Smooth muscle cell (in vitro differentiated cells): ENCODE results near the gene UST. TPM values are rescaled to one million over a fixed set of nuclear protein-coding genes. Genes with fewer than 3 reads are reported as not detected.
"Not testable (repeated sequence)": the region's sequence is repeated elsewhere in the genome, so short reads cannot be mapped to it uniquely, and the experiment has no call there.

Experiments
- DNase-seq: peaks from one replicate; lab custom pipeline; 2025; ENCODE audit not compliant: unreplicated experiment; lab: John Stamatoyannopoulos, UW
- H2AFZ ChIP-seq: fragments of 200-600 bp; sonication (generic); 2 replicates; pipeline ENCODE4 v1.6.0; 2016; ENCODE audit warnings: antibody characterized with exemption, low read depth, mild to moderate bottlenecking
- H3F3A ChIP-seq: fragments of 200-600 bp; sonication (generic); 2 replicates; pipeline ENCODE4 v1.6.0; 2017; ENCODE audit warnings: antibody characterized with exemption, low read depth
- H3K27ac ChIP-seq: fragments of 200-600 bp; sonication (generic); 2 replicates; pipeline ENCODE4 v1.5.1; 2016; ENCODE audit warnings: low read depth, mild to moderate bottlenecking
- H3K27me3 ChIP-seq: fragments of 200-600 bp; sonication (generic); 2 replicates; pipeline ENCODE4 v1.6.1; 2016; ENCODE audit warnings: low read depth, mild to moderate bottlenecking
- H3K36me3 ChIP-seq: fragments of 200-600 bp; sonication (generic); 2 replicates; pipeline ENCODE4 v1.5.1; 2016; ENCODE audit warnings: low read depth
- H3K4me1 ChIP-seq: fragments of 200-600 bp; sonication (generic); 2 replicates; pipeline ENCODE4 v1.5.1; 2016; ENCODE audit warnings: low read depth
- H3K4me2 ChIP-seq: fragments of 200-600 bp; sonication (generic); 2 replicates; pipeline ENCODE4 v1.6.0; 2016; ENCODE audit warnings: mild to moderate bottlenecking
- H3K4me3 ChIP-seq: fragments of 200-600 bp; sonication (generic); 2 replicates; pipeline ENCODE4 v1.5.1; 2016; ENCODE audit warnings: mild to moderate bottlenecking
- H3K79me2 ChIP-seq: fragments of 200-600 bp; sonication (generic); 2 replicates; pipeline ENCODE4 v1.6.0; 2016; ENCODE audit warnings: low read depth, mild to moderate bottlenecking
- H3K9ac ChIP-seq: fragments of 200-600 bp; sonication (generic); 2 replicates; pipeline ENCODE4 v1.6.0; 2016; ENCODE audit warnings: low read depth
- H3K9me3 ChIP-seq: fragments of 200-600 bp; sonication (generic); replicated peaks from 2 replicates; pipeline ENCODE4 v1.5.1; 2016; ENCODE audit warnings: low read depth
- H4K20me1 ChIP-seq: fragments of 200-600 bp; sonication (generic); 2 replicates; pipeline ENCODE4 v1.6.0; 2016; ENCODE audit warnings: low read depth
- WGBS: methylation state at CpG from one replicate; pipeline ENCODE4 v1.1.7; 2016; ENCODE audit warnings: low lambda C conversion rate; 5-methylcytosine and 5-hydroxymethylcytosine counted together
- polyA plus RNA-seq: library from polyadenylated mRNA; unstranded; fragments of >200 nt; fragmentation: Nextera tagmentation; extraction: Ambion mirVana; gene quantifications from 2 replicates; pipeline ENCODE4 v1.2.1, GENCODE V29; 2016
- total RNA-seq: library from RNA; depleted of rRNA; stranded (reverse); fragments of >200 nt; gene quantifications from 2 replicates; pipeline ENCODE4 v1.2.3, GENCODE V29; 2014
- TF ChIP-seq, protein P1 (sequence below): fragments of 200-600 bp; sonication (generic); IDR thresholded peaks from 2 replicates; pipeline ENCODE4 v1.5.1; 2017; ENCODE audit warnings: borderline replicate concordance, mild to moderate bottlenecking, antibody characterized with exemption; ENCODE audit not compliant: insufficient read depth, poor library complexity, severe bottlenecking

Gene UST
- total and polyA plus RNA-seq, 2 experiments from 2014 or later: 16.1 to 19.5 TPM

DNA sequence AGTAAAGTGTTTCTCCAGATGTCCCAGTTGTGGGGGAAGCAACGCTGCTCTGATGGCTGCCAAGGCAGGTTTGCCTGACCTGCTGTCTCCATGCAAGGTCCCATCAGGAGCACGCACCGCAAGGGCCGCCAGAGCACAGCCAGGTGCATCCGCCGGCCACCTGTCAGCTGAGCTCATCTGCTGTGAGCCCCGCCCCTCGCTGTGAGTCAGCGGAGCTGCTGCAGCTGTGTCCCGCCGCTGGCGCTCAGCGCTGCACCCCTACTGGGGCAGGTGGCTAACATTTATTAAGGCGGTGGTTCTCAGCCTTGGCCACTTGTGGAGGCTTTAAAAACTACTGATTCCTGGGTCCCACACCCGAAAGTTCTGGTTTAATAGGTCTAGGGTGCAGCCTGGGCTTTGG lies 225.7 kb downstream of the UST start:
- H3K79me2 ChIP-seq: no peaks in the 10 kb centered on the region
- no peak for DNase-seq
- peaks cover 37% of the 10 kb centered on the region for H3K4me1 ChIP-seq
- H3K4me2 ChIP-seq: no peak overlapping the region
- no peaks in the 10 kb centered on the region for H4K20me1 ChIP-seq
- TF ChIP-seq, protein P1, sequence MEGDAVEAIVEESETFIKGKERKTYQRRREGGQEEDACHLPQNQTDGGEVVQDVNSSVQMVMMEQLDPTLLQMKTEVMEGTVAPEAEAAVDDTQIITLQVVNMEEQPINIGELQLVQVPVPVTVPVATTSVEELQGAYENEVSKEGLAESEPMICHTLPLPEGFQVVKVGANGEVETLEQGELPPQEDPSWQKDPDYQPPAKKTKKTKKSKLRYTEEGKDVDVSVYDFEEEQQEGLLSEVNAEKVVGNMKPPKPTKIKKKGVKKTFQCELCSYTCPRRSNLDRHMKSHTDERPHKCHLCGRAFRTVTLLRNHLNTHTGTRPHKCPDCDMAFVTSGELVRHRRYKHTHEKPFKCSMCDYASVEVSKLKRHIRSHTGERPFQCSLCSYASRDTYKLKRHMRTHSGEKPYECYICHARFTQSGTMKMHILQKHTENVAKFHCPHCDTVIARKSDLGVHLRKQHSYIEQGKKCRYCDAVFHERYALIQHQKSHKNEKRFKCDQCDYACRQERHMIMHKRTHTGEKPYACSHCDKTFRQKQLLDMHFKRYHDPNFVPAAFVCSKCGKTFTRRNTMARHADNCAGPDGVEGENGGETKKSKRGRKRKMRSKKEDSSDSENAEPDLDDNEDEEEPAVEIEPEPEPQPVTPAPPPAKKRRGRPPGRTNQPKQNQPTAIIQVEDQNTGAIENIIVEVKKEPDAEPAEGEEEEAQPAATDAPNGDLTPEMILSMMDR: no peak
- H3K27ac ChIP-seq: no peak overlapping the region
- H3K36me3 ChIP-seq: no peaks in the 10 kb centered on the region
- H3K27me3 ChIP-seq: no peaks in the 10 kb centered on the region
- 39% methylated on average over 15 of the region's 15 CpGs for WGBS
- no peak overlapping the region for H3K4me3 ChIP-seq
- no peaks in the 10 kb centered on the region for H3K9me3 ChIP-seq
- H2AFZ ChIP-seq: no peak overlapping the region
- H3K9ac ChIP-seq: no peak overlapping the region
- H3F3A ChIP-seq: no peaks in the 10 kb centered on the region

DNA sequence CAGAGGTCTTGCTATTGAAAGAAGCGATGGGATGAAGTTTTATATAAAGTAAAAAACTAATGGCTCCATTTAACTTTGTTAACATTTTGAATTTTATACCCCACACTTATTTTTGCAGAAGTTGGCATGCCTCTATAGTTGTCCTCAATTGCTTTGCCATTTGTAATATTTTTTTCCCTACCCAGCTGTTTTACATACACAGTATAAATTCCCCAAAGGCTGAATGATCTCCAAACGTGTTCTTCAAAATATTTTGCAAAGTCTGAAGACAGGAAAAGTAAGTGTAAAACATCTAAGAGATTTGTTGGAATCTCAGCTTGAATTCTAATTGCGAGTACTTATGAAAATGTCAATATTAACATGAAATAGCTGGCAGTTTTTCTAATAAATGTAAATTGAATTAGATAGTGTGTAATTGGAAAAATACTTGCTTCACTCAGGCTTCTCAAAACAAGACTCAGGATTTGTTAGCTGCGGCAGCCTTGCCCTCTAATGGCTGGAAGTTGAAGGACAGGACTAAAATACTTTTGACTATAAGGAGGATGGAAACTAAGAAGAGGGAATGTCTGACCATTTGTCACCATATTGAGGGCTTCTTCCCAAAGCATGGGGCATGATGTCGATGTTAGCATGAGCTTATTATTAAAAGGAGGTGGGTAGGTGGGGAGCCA lies 226.8 kb downstream of the UST start:
- no peak for DNase-seq

DNA sequence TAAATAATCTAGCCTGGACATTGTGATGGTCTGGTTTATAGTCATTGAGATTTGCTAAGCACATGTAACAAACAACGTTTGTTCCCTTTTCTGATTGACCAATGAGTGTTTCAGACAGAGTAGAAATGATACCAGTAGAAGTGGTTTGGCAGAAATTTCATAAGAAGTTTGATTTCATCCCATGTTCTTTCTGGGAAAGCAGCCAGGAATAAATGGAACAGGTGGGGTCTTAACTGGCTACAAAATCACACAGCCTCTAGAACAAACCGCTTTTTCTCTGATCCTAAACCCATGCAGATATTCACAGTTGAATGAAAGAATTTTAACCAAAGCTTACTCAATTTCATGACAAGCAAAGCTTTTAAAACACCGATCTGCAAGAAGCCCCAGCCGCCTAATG lies 227.5 kb downstream of the UST start:
- Histone ChIP-seq H3F3A (no peaks in the 10 kb centered on the region), H3K4me3 (no peak overlapping the region), H3K27ac (no peak overlapping the region), H3K79me2 (no peaks in the 10 kb centered on the region), H3K4me1 (peaks cover 23% of the 10 kb centered on the region), H4K20me1 (no peaks in the 10 kb centered on the region), H3K9ac (no peak overlapping the region), H3K4me2 (no peak overlapping the region), H3K27me3 (no peaks in the 10 kb centered on the region), H2AFZ (no peak overlapping the region), H3K9me3 (no peaks in the 10 kb centered on the region), H3K36me3 (no peaks in the 10 kb centered on the region)
- TF ChIP-seq, protein P1: no peak
- DNase-seq: no peak
- WGBS: 91% methylated on average over 4 of the region's 4 CpGs

More for the DNA sequence above, 226.8 kb downstream of the UST start:
- Histone ChIP-seq H3K79me2 (no peaks in the 10 kb centered on the region), H3K9ac (no peak overlapping the region), H3K9me3 (no peaks in the 10 kb centered on the region), H3K36me3 (no peaks in the 10 kb centered on the region), H3K4me2 (no peak overlapping the region), H3F3A (no peaks in the 10 kb centered on the region), H3K27ac (no peak overlapping the region), H2AFZ (no peak overlapping the region), H4K20me1 (no peaks in the 10 kb centered on the region), H3K4me3 (no peak overlapping the region), H3K4me1 (peaks cover 28% of the 10 kb centered on the region), H3K27me3 (no peaks in the 10 kb centered on the region)
- TF ChIP-seq, protein P1: peak; percentile 47
- WGBS: 71% methylated on average over 5 of the region's 5 CpGs

DNA sequence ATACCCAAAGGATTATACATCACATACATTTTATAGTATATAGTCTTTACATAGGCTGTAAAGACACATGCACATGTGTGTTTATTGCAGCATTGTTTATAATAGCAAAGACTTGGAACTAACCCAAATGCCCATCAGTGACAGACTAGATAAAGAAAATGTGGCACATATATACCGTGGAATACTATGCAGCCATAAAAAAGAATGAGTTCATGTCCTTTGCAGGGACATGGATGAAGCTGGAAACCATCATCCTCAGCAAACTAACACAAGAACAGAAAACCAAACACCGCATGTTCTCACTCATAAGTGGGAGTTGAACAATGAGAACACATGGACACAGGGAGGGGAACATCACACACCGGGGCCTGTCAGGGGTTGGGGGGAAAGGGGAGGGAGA lies 231.5 kb downstream of the UST start:
- H2AFZ ChIP-seq, H3K4me2 ChIP-seq, H3K9ac ChIP-seq, H3K27me3 ChIP-seq, DNase-seq, H3K9me3 ChIP-seq, H3F3A ChIP-seq, H3K79me2 ChIP-seq, H3K27ac ChIP-seq, H3K4me1 ChIP-seq, H3K36me3 ChIP-seq, H3K4me3 ChIP-seq, H4K20me1 ChIP-seq: not testable (repeated sequence)
- WGBS: 100% methylated on average over 2 of the region's 3 CpGs
